K562 treated with DMSO at 1 percent for 24 hours (cell line): ENCODE data around the gene DCUN1D1. TPM values are rescaled to one million over a fixed set of nuclear protein-coding genes. Genes with fewer than 3 reads are reported as not detected.

Experiments
- total RNA-seq: library from RNA; unstranded; fragments of 300-600 nt; gene quantifications from 2 replicates; pipeline ENCODE4 v1.2.3, GENCODE V29; 2022; ENCODE audit warnings: low read depth; ENCODE audit not compliant: insufficient read depth

DCUN1D1 gene
- total RNA-seq: 9.1 and 13.0 TPM in 2 replicates

DNA sequence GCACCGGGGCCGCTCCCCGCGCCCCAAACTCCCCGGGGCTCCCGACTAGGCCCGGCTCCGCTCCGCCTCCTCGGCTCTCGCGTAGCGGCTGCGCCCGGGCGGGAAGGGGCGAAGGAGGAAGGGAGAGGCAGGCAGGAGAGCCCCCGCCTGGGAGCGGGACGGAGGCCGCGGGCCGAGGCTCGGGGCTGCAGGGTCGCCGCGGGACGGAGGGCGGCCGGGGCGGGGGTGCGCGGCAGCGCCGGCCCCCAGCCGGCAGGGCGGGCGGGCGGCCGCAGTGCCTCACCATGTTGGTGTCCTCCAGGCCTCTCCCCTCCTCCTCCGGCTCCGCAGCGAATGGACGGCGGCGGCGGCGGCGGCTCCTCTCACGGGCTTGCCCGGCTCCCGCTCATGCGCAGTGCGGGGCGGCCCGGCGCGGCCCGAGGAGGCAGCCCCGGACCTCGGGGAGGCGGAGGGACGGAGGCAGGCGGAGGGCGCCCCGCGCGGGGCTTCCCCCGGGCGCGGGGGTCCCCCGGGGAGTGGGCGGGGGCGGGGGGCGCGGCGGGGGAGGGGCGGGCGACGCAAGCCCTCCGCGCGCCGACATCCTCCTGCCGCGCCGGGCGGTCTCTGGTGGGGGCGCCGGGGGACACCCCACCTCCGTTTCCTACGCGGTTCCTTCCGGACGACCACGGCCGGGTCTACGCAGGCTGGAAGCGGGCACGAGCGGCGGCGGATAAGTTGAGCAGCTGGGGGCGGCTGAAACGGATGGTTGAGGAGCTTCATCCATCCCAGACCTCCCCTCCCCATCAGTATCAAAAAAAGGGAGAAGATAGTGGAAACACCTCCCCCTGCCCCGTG lies at the start of gene DCUN1D1:
Gene DCUN1D1 (minus strand): TSS at position 335 of the 834 bp plus-strand sequence. CDS start 49 bp downstream, at position 286.

Other genes starting within 250 kb of the DCUN1D1 start
- gene ATP11B, start 187.0 kb downstream of the DCUN1D1 start, total RNA-seq: 17.9 and 20.8 TPM in 2 replicates
- gene MCCC1, start 119.0 kb upstream of the DCUN1D1 start, total RNA-seq: 11.4 and 14.0 TPM in 2 replicates
- gene LAMP3, start 182.2 kb upstream of the DCUN1D1 start, total RNA-seq: 3.0 and 3.2 TPM in 2 replicates